Activated CD8-positive, alpha-beta memory T cell treated with anti-CD3 and anti-CD28 coated beads for 36 hours (primary cell): Measurements from ENCODE around the gene SLC35B2. TPM values are rescaled to one million over a fixed set of nuclear protein-coding genes. Genes with fewer than 3 reads are reported as not detected.

ENCODE experiments used
- CTCF ChIA-PET: fragments of 350-600 bp; sonication (Branson Sonifier 250); formaldehyde crosslinking; loops from one replicate; lab custom pipeline; 2021; ENCODE audit warnings: antibody characterized with exemption; lab: Charles Lee
- POLR2A ChIA-PET: fragments of 350-600 bp; sonication (Branson Sonifier 250); formaldehyde crosslinking; loops from one replicate; lab custom pipeline; 2021; ENCODE audit warnings: antibody characterized with exemption; lab: Charles Lee
- total RNA-seq, 2 experiments: library from RNA; stranded (reverse); gene quantifications; one replicate each; pipeline ENCODE4 v1.2.3, GENCODE V29; 2021

SLC35B2 gene
- total RNA-seq, 2 experiments from 2014 or later = 32.5 to 32.6 TPM

- POLR2A ChIA-PET = no interaction called here
- CTCF ChIA-PET = interaction anchor here (0.7 to 1.6 kb wide), 5 partner anchors 16 to 814 kb away, joined by 3 to 5 read pairs (median 4); no protein-coding TSS in a partner anchor
These were observed 35.5 kb upstream of the SLC35B2 start for GRCh38 chr6:44292661-44293365.

GRCh38 chr6:44291841-44292240 is 34.5 kb upstream of the SLC35B2 start:
- CTCF ChIA-PET = interaction anchor here (0.9 to 1.3 kb wide), 3 partner anchors 24 to 119 kb away, joined by 4 read pairs; no protein-coding TSS in a partner anchor
- POLR2A ChIA-PET = interaction anchor here (0.5 kb wide), 1 partner anchor 23 kb away, joined by 7 read pairs; no protein-coding TSS in a partner anchor

DNA sequence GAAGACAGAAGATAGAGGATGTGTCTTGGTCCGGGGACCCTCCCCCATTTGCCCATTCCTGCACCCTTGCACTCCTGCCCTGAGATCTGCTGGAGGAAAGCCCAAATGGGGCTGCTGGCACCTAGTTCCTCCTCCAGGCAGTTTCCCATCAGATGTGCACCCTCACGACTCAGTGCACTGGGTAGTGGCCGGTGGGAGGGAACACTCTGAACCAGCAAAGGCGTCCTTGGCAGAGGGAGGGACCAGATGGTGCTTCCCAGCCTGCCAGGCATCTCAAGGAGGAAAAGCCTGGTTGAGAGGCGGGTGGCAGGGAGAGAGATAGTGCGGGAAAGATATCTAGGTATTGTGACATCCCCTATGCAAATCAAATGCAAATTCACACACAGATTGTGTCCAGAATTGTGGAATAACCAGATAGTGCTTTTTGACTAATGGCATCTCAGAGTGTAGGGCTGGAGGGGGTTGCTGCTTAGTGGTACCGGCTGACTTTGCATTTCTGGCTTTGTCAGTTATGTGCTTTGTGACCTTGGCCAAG is 32.5 kb upstream of the SLC35B2 start:
- CTCF ChIA-PET = interaction anchor here (1.9 kb wide), 1 partner anchor 22 kb away, joined by 4 read pairs; no protein-coding TSS in a partner anchor
- POLR2A ChIA-PET = no interaction called here

DNA sequence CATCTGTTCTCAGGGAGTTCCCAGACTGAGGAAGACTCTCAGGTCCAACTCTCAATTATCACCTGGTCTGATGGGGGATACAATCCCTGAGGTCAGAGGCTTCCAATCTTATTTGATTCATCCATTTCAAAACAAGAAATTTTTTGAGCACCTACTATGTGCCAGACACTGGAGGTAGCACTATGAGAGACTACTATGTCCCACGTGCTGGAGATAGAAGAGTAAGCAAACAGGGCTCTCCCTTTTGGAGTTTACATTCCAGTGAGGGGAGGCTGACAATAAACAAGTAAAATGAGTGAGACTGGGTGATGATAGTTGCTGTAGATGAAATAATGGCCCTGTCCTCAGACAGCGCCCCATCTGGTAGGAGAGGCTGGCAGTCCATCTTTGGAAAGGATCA is 29.4 kb upstream of the SLC35B2 start:
- ChIA-PET CTCF (no interaction called here), POLR2A (no interaction called here)

- ChIA-PET POLR2A (no interaction called here), CTCF (interaction anchor here (2.6 kb wide), 1 partner anchor 19 kb away, joined by 8 read pairs; no protein-coding TSS in a partner anchor)
These were observed 28.9 kb upstream of the SLC35B2 start for GRCh38 chr6:44286285-44286565.

GRCh38 chr6:44285552-44286284 is 28.4 kb upstream of the SLC35B2 start:
- ChIA-PET POLR2A (no interaction called here), CTCF (interaction anchor here (2.6 kb wide), 1 partner anchor 20 kb away, joined by 8 read pairs; no protein-coding TSS in a partner anchor)

DNA sequence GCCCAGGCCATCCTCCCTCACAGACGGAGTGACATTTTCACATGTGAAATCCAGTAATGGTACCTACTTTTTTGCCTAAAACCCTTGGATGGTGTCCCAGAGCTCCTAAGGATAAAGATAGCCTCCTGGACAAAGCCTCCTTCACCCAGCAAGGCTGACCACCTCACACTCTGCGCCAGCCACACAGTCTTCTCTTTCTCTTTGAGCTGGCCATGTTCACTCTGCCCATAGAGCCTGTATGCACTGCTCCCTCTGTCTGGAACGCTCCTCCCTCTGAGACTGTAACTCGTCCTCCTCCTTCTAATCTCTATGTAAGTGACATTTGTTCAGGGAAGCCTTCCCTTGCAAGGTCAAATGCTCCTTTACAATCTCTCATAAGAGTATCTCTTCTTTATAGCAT is 27.5 kb upstream of the SLC35B2 start:
- POLR2A ChIA-PET = no interaction called here

DNA sequence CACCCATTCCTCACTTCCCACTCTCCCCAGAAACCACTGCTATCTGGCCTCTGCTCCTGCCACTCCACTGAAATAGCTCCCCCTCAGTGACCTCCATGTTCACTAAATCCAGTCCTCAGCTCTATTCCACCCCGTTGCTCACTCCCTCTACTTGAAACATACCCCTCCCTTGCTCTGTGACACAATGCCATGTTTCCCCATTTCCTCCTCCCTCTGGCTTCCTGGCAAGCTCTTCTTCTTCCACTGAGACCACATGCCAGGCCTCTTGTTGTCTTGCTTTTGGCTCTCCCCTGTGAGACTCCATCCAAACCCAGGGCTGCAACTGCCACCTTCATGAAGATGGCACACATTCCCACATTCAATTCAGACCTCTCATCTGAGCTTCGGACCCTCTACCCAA is 26.8 kb upstream of the SLC35B2 start:
- ChIA-PET CTCF (interaction anchor here (2.6 kb wide), 1 partner anchor 21 kb away, joined by 8 read pairs; no protein-coding TSS in a partner anchor), POLR2A (no interaction called here)

More for the DNA sequence above, 27.5 kb upstream of the SLC35B2 start:
- CTCF ChIA-PET = interaction anchor here (2.6 kb wide), 1 partner anchor 21 kb away, joined by 8 read pairs; no protein-coding TSS in a partner anchor

DNA sequence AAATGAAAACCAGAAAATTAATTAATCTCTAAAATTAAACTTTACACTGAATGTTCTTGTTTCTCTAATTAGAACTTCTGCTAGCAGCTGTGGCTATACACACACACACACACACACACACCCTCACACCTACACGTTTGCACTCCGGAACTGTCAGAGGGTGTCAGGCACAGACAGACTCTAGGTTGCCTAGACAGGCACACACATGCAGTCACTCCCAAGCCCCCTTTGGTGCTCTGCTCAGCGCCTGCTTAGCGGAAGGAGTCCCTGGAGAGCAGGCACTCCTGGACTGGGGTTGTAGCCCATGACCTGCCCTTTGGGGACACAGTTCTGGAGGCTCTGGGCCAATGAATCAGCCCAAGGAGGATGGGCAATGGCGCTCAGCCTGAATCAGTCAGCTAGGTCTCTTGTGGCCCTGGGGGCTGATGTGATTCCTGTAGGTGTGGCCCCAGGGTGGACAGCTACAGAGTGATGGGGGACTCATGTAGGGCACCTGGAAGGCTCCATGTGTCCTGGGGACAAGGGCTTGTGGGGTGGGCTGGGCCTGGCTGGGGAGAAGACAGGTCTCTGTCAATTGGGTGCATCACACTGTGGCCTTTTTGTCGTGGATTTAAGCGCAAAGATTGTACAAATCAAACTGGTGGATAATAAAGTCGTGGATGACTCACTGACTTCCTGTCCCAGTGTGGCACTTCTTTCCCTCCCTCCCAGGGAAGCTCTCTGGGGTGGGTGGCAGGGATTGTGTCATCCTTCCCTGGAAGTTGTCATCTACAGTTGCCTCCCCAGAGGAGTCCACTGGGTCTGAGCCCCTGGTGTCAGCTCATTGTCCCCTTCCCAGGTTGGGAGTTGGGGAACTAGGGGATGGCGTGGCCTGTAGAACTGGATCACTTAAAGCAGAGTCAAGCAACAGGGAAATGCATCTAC is 21.7 kb upstream of the SLC35B2 start:
- CTCF ChIA-PET = interaction anchor here (1.3 to 2.0 kb wide), 2 partner anchors 34 to 58 kb away, joined by 4 read pairs; partner anchors contain the start of gene AARS2
- POLR2A ChIA-PET = no interaction called here

DNA sequence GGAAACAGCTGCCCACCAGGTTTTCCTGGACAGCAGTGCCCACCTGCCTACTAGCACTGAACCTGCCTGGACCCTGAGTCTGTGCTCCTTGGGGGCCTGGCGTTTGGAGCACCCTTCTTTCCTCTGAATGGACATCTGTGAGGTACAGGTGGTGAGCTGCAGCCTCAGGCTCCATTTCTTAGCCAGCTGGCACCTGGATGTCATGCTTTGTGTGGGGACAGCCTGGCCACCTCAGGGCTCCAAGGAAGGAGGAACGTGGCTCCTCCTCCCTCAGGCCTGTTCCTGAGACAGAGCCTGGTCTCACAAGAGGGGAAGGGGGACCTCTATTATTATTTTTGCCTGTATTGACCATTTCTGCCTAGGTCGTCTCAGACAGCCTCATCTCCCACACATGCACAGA is 21.0 kb upstream of the SLC35B2 start:
- POLR2A ChIA-PET = no interaction called here
- CTCF ChIA-PET = interaction anchor here (1.2 to 2.0 kb wide), 3 partner anchors 10 to 59 kb away, joined by 4 to 7 read pairs (median 4); partner anchors contain the start of gene AARS2

GRCh38 chr6:44277763-44278162 is 20.4 kb upstream of the SLC35B2 start:
- ChIA-PET POLR2A (no interaction called here), CTCF (interaction anchor here (0.7 to 2.0 kb wide), 5 partner anchors 10 to 60 kb away, joined by 3 to 7 read pairs (median 4); partner anchors contain the start of gene AARS2)

DNA sequence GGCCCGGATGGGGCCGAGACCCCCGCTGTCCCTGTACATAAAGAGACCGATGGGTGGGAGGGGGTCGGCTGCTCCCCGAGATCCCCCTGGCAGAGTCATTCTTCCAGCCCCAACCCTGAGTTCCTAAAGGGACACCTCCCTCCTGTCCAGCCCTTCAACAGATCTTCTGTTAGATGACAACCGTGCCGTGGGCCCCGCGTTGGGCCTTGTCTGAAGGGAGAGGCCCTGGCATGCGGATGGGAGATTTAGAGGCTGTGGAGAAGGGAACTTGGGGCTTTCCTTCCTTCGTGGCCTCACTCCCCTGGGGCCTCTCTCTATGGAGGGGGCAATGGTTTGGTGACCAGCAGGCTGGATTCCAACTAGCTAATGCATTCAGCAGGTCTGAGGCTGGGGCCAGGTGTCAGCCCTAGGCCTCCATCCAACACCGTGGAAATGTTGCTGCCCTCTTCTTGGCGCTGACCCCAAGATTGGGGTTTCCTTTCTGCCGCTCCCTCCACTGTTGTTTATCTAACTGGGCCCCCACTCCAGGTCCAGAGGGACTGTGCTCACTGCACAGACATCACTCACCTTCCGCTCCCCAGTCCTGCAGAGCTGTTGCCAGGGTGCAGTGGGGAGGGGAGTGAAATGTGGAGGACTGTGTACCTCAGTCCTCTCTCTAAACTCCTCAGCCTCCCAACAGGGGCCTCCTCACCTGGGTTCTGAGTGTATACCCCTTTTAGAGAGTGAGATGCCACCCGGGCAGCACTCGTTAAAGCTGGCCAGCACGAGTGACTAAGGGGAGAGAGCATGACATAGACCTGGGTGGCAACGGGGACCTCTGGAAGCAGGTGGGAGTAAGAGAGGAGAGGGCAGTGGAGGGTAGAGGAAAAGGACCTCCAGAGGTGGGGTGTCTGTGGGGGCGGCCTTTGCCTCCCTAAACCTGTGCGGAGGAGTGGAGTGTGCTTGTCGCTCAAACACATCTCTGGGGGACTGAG is 19.6 kb upstream of the SLC35B2 start:
- ChIA-PET POLR2A (no interaction called here), CTCF (interaction anchor here (0.7 to 2.0 kb wide), 4 partner anchors 9 to 36 kb away, joined by 3 to 7 read pairs (median 4); partner anchors contain the start of gene AARS2)

- ChIA-PET POLR2A (no interaction called here), CTCF (interaction anchor here (0.8 to 2.1 kb wide), 4 partner anchors 22 to 63 kb away, joined by 3 to 9 read pairs (median 3); partner anchors contain the start of gene AARS2)
These were observed 18.7 kb upstream of the SLC35B2 start for GRCh38 chr6:44275749-44276648.

DNA sequence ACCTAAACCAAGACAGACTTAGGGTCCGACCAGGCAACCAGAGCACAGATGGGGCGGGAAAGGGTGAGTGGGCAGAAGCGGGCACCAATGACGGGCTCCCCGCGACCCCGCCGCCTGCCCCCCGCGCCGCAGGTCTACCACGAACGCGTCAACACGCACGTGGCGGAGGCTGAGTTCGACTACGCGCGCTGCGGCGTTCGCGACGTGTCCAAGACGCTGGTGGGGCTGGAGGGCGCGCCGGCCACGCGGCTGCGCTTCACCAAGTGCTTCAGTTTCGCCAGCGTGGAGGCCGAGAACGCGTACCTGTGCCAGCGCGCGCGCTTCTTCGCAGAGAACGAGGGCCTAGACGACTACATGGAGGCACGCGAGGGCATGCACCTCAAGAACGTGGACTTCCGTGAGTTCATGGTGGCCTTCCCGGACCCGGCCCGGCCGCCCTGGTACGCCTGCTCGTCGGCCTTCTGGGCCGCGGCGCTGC is 18.0 kb upstream of the SLC35B2 start:
- POLR2A ChIA-PET = no interaction called here
- CTCF ChIA-PET = interaction anchor here (0.8 to 2.1 kb wide), 5 partner anchors 22 to 63 kb away, joined by 3 to 9 read pairs (median 3); partner anchors contain the start of gene AARS2

DNA sequence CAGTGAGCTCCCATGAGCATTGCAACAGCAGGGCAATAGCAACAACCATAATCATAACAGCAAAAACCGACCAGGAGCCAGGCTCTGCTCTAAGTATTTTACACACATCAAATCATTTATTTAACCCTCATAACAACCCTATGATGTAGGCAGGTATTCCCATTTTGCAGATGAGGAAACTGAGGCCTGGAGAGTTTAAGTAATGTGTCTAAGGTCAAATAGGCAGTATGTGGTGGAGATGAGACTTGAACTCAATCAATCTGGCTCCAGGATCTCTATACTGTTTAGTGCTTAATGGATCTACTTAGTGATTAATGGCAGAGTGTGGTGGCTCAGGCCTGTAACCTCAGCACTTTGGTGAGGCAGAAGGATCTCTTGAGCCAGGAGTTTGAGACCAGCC is 16.3 kb upstream of the SLC35B2 start:
- ChIA-PET POLR2A (no interaction called here), CTCF (no interaction called here)

DNA sequence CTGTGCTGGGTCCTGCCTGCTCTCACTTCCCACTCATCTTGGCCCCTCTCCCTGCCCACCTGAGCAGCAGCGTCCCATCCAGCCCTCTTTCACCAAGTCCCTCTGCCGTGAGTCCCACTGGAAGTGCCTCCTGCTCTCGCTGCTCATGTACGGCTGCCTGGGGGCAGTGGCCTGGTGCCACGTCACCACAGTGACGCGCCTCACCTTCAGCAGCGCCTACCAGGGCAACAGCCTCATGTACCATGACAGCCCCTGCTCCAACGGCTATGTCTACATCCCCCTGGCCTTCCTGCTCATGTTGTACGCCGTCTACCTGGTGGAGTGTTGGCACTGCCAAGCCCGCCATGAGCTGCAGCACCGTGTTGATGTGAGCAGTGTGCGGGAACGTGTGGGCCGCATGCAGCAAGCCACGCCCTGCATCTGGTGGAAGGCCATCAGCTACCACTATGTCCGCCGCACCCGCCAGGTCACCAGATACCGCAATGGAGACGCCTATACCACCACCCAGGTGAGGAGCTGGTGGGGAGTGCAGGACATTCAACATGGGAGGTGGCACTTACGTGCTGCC is 15.8 kb upstream of the SLC35B2 start:
- ChIA-PET POLR2A (no interaction called here), CTCF (interaction anchor here (0.5 kb wide), 1 partner anchor 10 kb away, joined by 4 read pairs; no protein-coding TSS in a partner anchor)
